GM12891 (cell line): ENCODE results near the gene SDC1.

Source experiments
- DNase-seq: peaks from one replicate; pipeline ENCODE4 v3.0.0; 2011; ENCODE audit warnings: low spot score; ENCODE audit not compliant: insufficient read length
- FAIRE-seq: peaks from 2 replicates; lab custom pipeline; 2011; peaks lifted over from hg19 to GRCh38; lab: Jason Lieb, UNC
- PAX5 ChIP-seq: IDR thresholded peaks from 2 replicates; pipeline ENCODE4 v1.6.1; 2011; ENCODE audit warnings: low read length, moderate library complexity, mild to moderate bottlenecking; ENCODE audit not compliant: insufficient read depth, severe bottlenecking
- POLR2A ChIP-seq: IDR thresholded peaks from 2 replicates; pipeline ENCODE4 v1.6.1; 2011; ENCODE audit warnings: low read depth, low read length, control low read depth
- POLR2AphosphoS5 ChIP-seq: IDR thresholded peaks from 2 replicates; pipeline ENCODE4 v1.6.1; 2011; ENCODE audit warnings: low read depth, low read length, control low read depth
- POU2F2 ChIP-seq: IDR thresholded peaks from 2 replicates; pipeline ENCODE4 v1.6.1; 2011; ENCODE audit warnings: low read depth, mild to moderate bottlenecking, control low read depth, low read length, moderate library complexity
- SPI1 ChIP-seq: IDR thresholded peaks from 2 replicates; pipeline ENCODE4 v1.6.1; 2011; ENCODE audit warnings: low read depth, low read length, control low read depth
- TAF1 ChIP-seq: IDR thresholded peaks from 2 replicates; pipeline ENCODE4 v1.6.1; 2011; ENCODE audit warnings: low read depth, low read length, control low read depth

The SDC1 gene

GRCh38 chr2:20171445-20171977 is 53.4 kb downstream of the SDC1 start:
- TF ChIP-seq PAX5 (no peak), POLR2AphosphoS5 (no peak), TAF1 (no peak), POU2F2 (no peak), SPI1 (no peak), POLR2A (no peak)
- FAIRE-seq (peak; percentile 47), DNase-seq (no peak)

GRCh38 chr2:20170704-20171250 is 54.2 kb downstream of the SDC1 start:
- TF ChIP-seq POU2F2 (no peak), POLR2AphosphoS5 (no peak), SPI1 (no peak), PAX5 (no peak)
- DNase-seq (no peak), FAIRE-seq (no peak)

- TF ChIP-seq POLR2AphosphoS5 (no peak), POLR2A (no peak), POU2F2 (no peak; the same call in 1 of the 2 replicates), TAF1 (no peak), SPI1 (no peak), PAX5 (no peak)
- no peak for DNase-seq
- no peak for FAIRE-seq
These were observed 54.9 kb downstream of the SDC1 start for GRCh38 chr2:20169796-20170703.

GRCh38 chr2:20168727-20169696 is 55.9 kb downstream of the SDC1 start:
- FAIRE-seq, result no peak
- no peak for TF ChIP-seq POLR2A
- TF ChIP-seq SPI1, result no peak
- no peak for TF ChIP-seq POU2F2
- TF ChIP-seq TAF1, result no peak
- no peak for TF ChIP-seq PAX5
- TF ChIP-seq POLR2AphosphoS5, result no peak
- DNase-seq, result no peak

- FAIRE-seq, result no peak
- DNase-seq, result no peak
- TF ChIP-seq POLR2AphosphoS5 (no peak), SPI1 (no peak), POLR2A (no peak), POU2F2 (no peak), TAF1 (no peak), PAX5 (no peak)
These were observed 56.7 kb downstream of the SDC1 start for GRCh38 chr2:20168048-20168726.

GRCh38 chr2:20167356-20167755 is 57.6 kb downstream of the SDC1 start:
- TF ChIP-seq POLR2A, result no peak
- TF ChIP-seq POU2F2, result no peak
- TF ChIP-seq PAX5, result no peak
- TF ChIP-seq POLR2AphosphoS5, result no peak
- TF ChIP-seq TAF1, result no peak
- no peak for TF ChIP-seq SPI1
- no peak for DNase-seq
- FAIRE-seq, result no peak

- peak; percentile 63 for DNase-seq
- no peak for FAIRE-seq
- TF ChIP-seq POLR2A (no peak), PAX5 (peak; percentile 32)
These were observed 59.0 kb downstream of the SDC1 start for GRCh38 chr2:20165677-20166509.
